ENCODE data around the gene ITLN2. TPM values are rescaled to one million over a fixed set of nuclear protein-coding genes. Genes with fewer than 3 reads are reported as not detected.
"Not testable (repeated sequence)": the region's sequence is repeated elsewhere in the genome, so short reads cannot be mapped to it uniquely, and the experiment has no call there.

Gene ITLN2
- total RNA-seq, 1 experiment from 2014 or later, result not detected

DNA sequence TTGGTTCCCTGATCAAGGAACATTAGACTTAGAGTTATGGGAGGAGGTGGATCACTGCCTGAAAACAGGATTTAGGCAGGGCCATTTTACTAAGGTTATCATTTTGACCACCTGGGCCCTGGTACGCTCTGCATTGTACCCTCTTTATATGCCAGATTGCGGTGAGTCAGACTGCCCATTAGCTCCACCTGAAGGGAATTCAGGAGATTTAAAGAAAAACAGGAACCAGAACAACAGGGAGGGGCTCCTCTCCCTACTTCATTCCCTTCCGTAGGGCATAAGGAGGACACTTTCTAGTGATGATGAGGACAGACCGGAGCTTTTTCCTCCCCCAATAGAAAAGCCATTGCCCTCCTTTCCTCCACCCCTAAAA is 49.0 kb downstream of the ITLN2 start:
- no peak for DNase-seq (ENCODE audit: low read depth)

DNA sequence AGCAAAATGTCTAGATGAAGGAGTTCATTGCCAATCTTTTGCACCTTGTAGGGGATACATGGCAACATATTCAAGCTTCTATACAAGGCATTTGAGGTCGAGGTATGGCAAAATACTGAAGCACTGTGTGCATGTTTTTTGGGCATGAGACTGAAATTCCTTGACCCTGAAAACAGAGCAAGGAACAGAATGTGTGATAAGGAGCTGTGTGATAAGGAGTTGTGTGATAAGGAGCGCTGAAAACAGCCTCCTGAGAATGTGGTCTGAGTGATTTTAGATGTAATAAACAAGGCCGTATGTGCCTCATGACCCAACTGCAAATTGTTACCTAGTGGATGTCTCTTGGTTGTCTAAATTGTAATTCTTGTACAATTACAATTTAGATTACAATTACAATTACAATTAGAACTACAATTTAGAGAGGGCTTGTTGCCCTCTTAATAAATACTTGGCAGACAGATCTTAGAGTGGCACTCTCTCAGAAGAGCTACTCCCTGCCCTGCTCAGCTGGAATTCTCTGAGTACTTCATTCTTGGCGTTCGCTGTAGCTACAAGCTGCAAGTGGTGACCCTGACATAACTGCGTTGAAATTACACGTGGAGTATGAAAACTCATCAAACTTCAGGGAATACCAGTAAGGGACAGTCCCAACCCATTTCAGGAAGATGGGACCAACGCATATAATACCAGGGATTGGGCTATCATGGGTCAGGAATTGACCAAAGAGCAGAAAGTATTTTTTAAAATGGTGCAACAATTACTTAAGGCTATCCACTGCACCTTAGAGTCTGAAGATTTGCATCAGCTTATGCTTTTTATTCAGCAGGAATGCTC is 49.6 kb downstream of the ITLN2 start:
- no peak for DNase-seq (ENCODE audit: low read depth)

DNA sequence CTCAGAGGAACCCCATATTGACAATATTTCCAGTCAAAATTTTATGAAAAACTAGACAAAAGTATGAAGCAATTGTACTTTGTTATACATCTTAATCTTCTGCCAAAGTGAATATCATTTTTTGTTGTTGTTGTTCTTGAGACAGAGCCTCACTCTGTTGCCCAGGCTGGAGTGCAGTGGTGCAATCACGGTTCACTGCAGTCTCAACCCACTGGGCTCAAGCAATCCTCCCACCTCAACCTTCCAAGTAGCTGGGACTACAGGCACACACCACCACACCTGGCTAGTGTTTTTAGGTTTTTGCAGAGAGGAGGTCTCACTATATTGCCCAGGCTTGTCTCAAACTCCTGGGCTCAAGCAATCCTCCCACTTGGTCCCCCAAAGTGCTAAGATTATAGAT is 52.4 kb downstream of the ITLN2 start:
- not testable (repeated sequence) for DNase-seq (ENCODE audit: low read depth)

DNA sequence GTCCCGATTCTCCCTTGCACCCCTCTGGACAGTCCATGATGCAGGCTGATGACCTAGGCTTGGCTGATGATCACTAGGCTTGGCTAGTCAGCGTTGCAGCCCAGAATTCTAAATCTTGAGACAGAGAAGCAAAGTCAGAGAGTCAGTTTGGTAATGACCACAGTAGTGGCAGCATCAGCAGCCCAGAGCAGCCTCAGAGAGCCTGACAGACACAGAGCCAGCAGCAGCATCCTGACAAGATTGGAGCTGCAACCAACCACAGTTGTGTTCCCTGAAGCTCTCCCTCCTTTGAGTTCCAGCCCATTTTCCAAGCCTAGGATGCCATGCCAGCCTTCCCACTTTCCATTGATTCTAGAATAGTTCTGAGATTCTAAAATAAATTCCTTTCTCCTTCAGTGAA is 52.8 kb downstream of the ITLN2 start:
- DNase-seq (ENCODE audit: low read depth), result no peak

DNA sequence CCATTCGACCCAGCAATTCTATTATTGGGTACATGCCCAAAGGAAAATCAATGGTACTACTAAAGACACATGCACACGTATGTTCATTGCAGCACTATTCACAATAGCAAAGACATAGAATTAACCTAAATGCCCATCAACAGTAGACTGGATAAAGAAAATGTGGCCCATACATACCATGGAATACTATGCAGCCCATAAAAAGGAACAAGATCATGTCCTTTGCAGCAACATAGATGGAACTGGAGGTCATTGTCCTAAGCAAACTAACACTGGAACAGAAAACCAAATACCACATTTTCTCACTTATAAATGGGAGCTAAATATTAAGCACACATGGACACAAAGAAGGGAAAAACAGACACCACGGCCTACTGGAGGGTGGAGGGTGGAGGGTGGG is 53.9 kb downstream of the ITLN2 start:
- DNase-seq (ENCODE audit: low read depth), result not testable (repeated sequence)

Other genes with a start within 250 kb of the ITLN2 start
- 0.05 TPM in 1 of 2 replicates, not detected in the other for gene CD48, start 243.0 kb downstream of the ITLN2 start, total RNA-seq (2014; rRNA removed; shearing (Covaris generic))
- 3.9 and 7.8 TPM in 2 replicates for gene SLAMF7, start 215.6 kb downstream of the ITLN2 start, total RNA-seq (2014; rRNA removed; shearing (Covaris generic))
- not detected in 2 replicates for gene LY9, start 158.6 kb downstream of the ITLN2 start, total RNA-seq (2014; rRNA removed; shearing (Covaris generic))
- gene CD244, start 91.9 kb downstream of the ITLN2 start, total RNA-seq (2014; rRNA removed; shearing (Covaris generic)), result not detected in 2 replicates
- not detected in 2 replicates for gene ITLN1, start 69.6 kb downstream of the ITLN2 start, total RNA-seq (2014; rRNA removed; shearing (Covaris generic))
- 46.8 and 90.8 TPM in 2 replicates for gene F11R, start 66.3 kb upstream of the ITLN2 start, total RNA-seq (2014; rRNA removed; shearing (Covaris generic))
- 0.27 and 0.44 TPM in 2 replicates for gene TSTD1, start 84.2 kb upstream of the ITLN2 start, total RNA-seq (2014; rRNA removed; shearing (Covaris generic))
- gene USF1, start 91.2 kb upstream of the ITLN2 start, total RNA-seq (2014; rRNA removed; shearing (Covaris generic)), result 82.7 and 89.0 TPM in 2 replicates
- gene ARHGAP30, start 115.1 kb upstream of the ITLN2 start, total RNA-seq (2014; rRNA removed; shearing (Covaris generic)), result 0.12 TPM in 1 of 2 replicates, not detected in the other
- gene NECTIN4, start 134.7 kb upstream of the ITLN2 start, total RNA-seq (2014; rRNA removed; shearing (Covaris generic)), result not detected in 2 replicates
- gene KLHDC9, start 143.6 kb upstream of the ITLN2 start, total RNA-seq (2014; rRNA removed; shearing (Covaris generic)), result 3.0 and 3.9 TPM in 2 replicates
- gene PFDN2, start 163.2 kb upstream of the ITLN2 start, total RNA-seq (2014; rRNA removed; shearing (Covaris generic)), result 105 and 111 TPM in 2 replicates
- 24.5 and 31.5 TPM in 2 replicates for gene NIT1, start 163.3 kb upstream of the ITLN2 start, total RNA-seq (2014; rRNA removed; shearing (Covaris generic))
- 34.0 and 36.6 TPM in 2 replicates for gene DEDD, start 177.9 kb upstream of the ITLN2 start, total RNA-seq (2014; rRNA removed; shearing (Covaris generic))
- 97.0 and 125 TPM in 2 replicates for gene UFC1, start 199.2 kb upstream of the ITLN2 start, total RNA-seq (2014; rRNA removed; shearing (Covaris generic))
- gene USP21, start 204.7 kb upstream of the ITLN2 start, total RNA-seq (2014; rRNA removed; shearing (Covaris generic)), result 7.9 and 10.1 TPM in 2 replicates
- gene PPOX, start 211.6 kb upstream of the ITLN2 start, total RNA-seq (2014; rRNA removed; shearing (Covaris generic)), result 6.2 and 7.2 TPM in 2 replicates
- 36.6 and 41.8 TPM in 2 replicates for gene B4GALT3, start 222.7 kb upstream of the ITLN2 start, total RNA-seq (2014; rRNA removed; shearing (Covaris generic))
- 0.39 and 0.67 TPM in 2 replicates for gene ADAMTS4, start 244.2 kb upstream of the ITLN2 start, total RNA-seq (2014; rRNA removed; shearing (Covaris generic))
- gene NDUFS2, start 247.6 kb upstream of the ITLN2 start, total RNA-seq (2014; rRNA removed; shearing (Covaris generic)), result 58.4 and 111 TPM in 2 replicates